Colonic mucosa (tissue), 4 donors: ENCODE data around the gene ZKSCAN1. TPM values are rescaled to one million over a fixed set of nuclear protein-coding genes. Genes with fewer than 3 reads are reported as not detected.
"Not testable (repeated sequence)": the region's sequence is repeated elsewhere in the genome, so short reads cannot be mapped to it uniquely, and the experiment has no call there.

ENCODE experiments used
- DNase-seq: peaks from one replicate; pipeline ENCODE4 v3.0.0-alpha.2; 2020
- H3K27ac ChIP-seq: fragments of 200-600 bp; one replicate; pipeline ENCODE4 v1.8.0; 2021
- H3K27me3 ChIP-seq: fragments of 200-600 bp; one replicate; pipeline ENCODE4 v1.8.0; 2021
- H3K36me3 ChIP-seq: fragments of 200-600 bp; one replicate; pipeline ENCODE4 v1.8.0; 2021
- H3K4me1 ChIP-seq: fragments of 200-600 bp; one replicate; pipeline ENCODE4 v1.8.0; 2021; ENCODE audit warnings: mild to moderate bottlenecking
- H3K4me3 ChIP-seq: fragments of 200-600 bp; one replicate; pipeline ENCODE4 v1.8.0; 2021
- H3K9ac ChIP-seq, 2 donors: one replicate each; pipeline ENCODE4 v1.7.0; 2013; ENCODE audit warnings: control low read depth in 2 of 2, low read depth in 2 of 2, low read length in 2 of 2
- H3K9me3 ChIP-seq: fragments of 200-600 bp; one replicate; pipeline ENCODE4 v1.8.0; 2021
- CTCF ChIP-seq: fragments of 200-600 bp; IDR thresholded peaks from one replicate; pipeline ENCODE4 v1.8.0; 2022; ENCODE audit warnings: antibody characterized with exemption, mild to moderate bottlenecking
- intact Hi-C: fragments of 100-400 bp; cut with DNase I; formaldehyde crosslinking; loops from one replicate; pipeline ENCODE4 v1.14.1; 2022
- total RNA-seq, 2 donors: library from RNA; stranded (reverse); fragmentation: NEBNext Ultra II Directional in 1 of 2; extraction: Animal tissue kit (Norgen Biotek cat#: 25700) in 1 of 2; gene quantifications; one replicate each; pipeline ENCODE4 v1.2.1, GENCODE V29; 2021
- donor health status: healthy.
- donor health status: DM: no; HTN: no; CAD: no.
- donor health status: DM: no; HTN: no; CAD: no.

The ZKSCAN1 gene
- 100 to 1,000 TPM in 1 of 2 donors, 10 to 100 TPM in 1; 96.1 to 147 TPM for total RNA-seq

GRCh38 chr7:100015232-100016214, at the start of gene ZKSCAN1:
Gene ZKSCAN1 (plus strand): TSS chr7:100015596. CDS start chr7:100023507, 7,911 bp downstream.
- Histone ChIP-seq H3K27me3 (no peaks in the 10 kb centered on the region), H3K9ac (peak within 1 kb of the TSS; percentile 95 to 96), H3K27ac (peak within 1 kb of the TSS; percentile 97), H3K9me3 (no peaks in the 10 kb centered on the region), H3K4me3 (peak within 1 kb of the TSS; percentile 99), H3K4me1 (peaks cover 12% of the 10 kb centered on the region), H3K36me3 (no peaks in the 10 kb centered on the region)
- intact Hi-C loops, result no loop called here
- no peak for TF ChIP-seq CTCF
- peak; percentile 91 for DNase-seq

GRCh38 chr7:99969298-99969697, 46.1 kb upstream of the ZKSCAN1 start:
- Histone ChIP-seq H3K27ac (no peak overlapping the region), H3K27me3 (no peaks in the 10 kb centered on the region)
- TF ChIP-seq CTCF, result no peak

GRCh38 chr7:99969813-99970212, 45.6 kb upstream of the ZKSCAN1 start:
- H3K4me3 ChIP-seq, H3K4me1 ChIP-seq, H3K9ac ChIP-seq, H3K27me3 ChIP-seq, H3K36me3 ChIP-seq, H3K9me3 ChIP-seq, intact Hi-C loops, DNase-seq, H3K27ac ChIP-seq: not testable (repeated sequence)

More at GRCh38 chr7:99969298-99969697, 46.1 kb upstream of the ZKSCAN1 start:
- no peak overlapping the region for H3K9ac ChIP-seq
- H3K9me3 ChIP-seq, result no peaks in the 10 kb centered on the region
- H3K36me3 ChIP-seq, result no peaks in the 10 kb centered on the region
- H3K4me1 ChIP-seq, result no peaks in the 10 kb centered on the region
- intact Hi-C loops, result no loop called here
- DNase-seq, result no peak
- H3K4me3 ChIP-seq, result no peak overlapping the region

GRCh38 chr7:99971242-99971641, 44.2 kb upstream of the ZKSCAN1 start:
- no peak for TF ChIP-seq CTCF
- H3K4me3 ChIP-seq, result no peak overlapping the region
- no peak overlapping the region for H3K9ac ChIP-seq
- H3K27me3 ChIP-seq, result no peaks in the 10 kb centered on the region
- H3K27ac ChIP-seq, result no peak overlapping the region
- DNase-seq, result no peak
- H3K4me1 ChIP-seq, result no peaks in the 10 kb centered on the region
- H3K9me3 ChIP-seq, result no peaks in the 10 kb centered on the region
- intact Hi-C loops, result no loop called here
- H3K36me3 ChIP-seq, result no peaks in the 10 kb centered on the region

GRCh38 chr7:99973817-99974216, 41.6 kb upstream of the ZKSCAN1 start:
- H3K9me3 ChIP-seq, H3K4me1 ChIP-seq, H3K4me3 ChIP-seq, H3K9ac ChIP-seq, intact Hi-C loops, DNase-seq, H3K36me3 ChIP-seq, H3K27me3 ChIP-seq, H3K27ac ChIP-seq: not testable (repeated sequence)

GRCh38 chr7:99974681-99975080, 40.7 kb upstream of the ZKSCAN1 start:
- no peak for DNase-seq
- no peak for TF ChIP-seq CTCF
- intact Hi-C loops, result no loop called here
- Histone ChIP-seq H3K27ac (no peak overlapping the region), H3K27me3 (no peaks in the 10 kb centered on the region), H3K9ac (no peak overlapping the region), H3K4me1 (no peaks in the 10 kb centered on the region), H3K36me3 (no peaks in the 10 kb centered on the region), H3K4me3 (no peak overlapping the region), H3K9me3 (no peaks in the 10 kb centered on the region)
